BE2C (cell line): Measurements from ENCODE around the gene KIF7.
"Not testable (repeated sequence)": the region's sequence is repeated elsewhere in the genome, so short reads cannot be mapped to it uniquely, and the experiment has no call there.

Source experiments
- DNase-seq: peaks from one replicate; pipeline ENCODE4 v3.0.0-alpha.2; 2020
- H3K27me3 ChIP-seq: fragments of 250-450 bp; sonication (Bioruptor Pico); 2 replicates; pipeline ENCODE4 v1.5.1; 2020; ENCODE audit warnings: mild to moderate bottlenecking
- H3K36me3 ChIP-seq: fragments of 250-450 bp; sonication (Bioruptor Pico); 2 replicates; pipeline ENCODE4 v1.5.1; 2020; ENCODE audit warnings: mild to moderate bottlenecking
- H3K4me1 ChIP-seq: fragments of 250-450 bp; sonication (Bioruptor Pico); 2 replicates; pipeline ENCODE4 v1.5.1; 2020
- H3K4me3 ChIP-seq: 2 replicates; pipeline ENCODE4 v1.5.1; 2011; ENCODE audit warnings: low read depth, low read length
- H3K9me3 ChIP-seq: fragments of 250-450 bp; sonication (Bioruptor Pico); 2 replicates; pipeline ENCODE4 v1.5.1; 2020
- TF ChIP-seq, protein P1 (sequence below): IDR thresholded peaks from 2 replicates; pipeline ENCODE4 v1.5.1; 2012; ENCODE audit warnings: mild to moderate bottlenecking, low read depth, low read length

The KIF7 gene

GRCh38 chr15:89690276-89691218 lies 35.3 kb upstream of the KIF7 start, which contains the start of the genes PEX11A and WDR93:
PEX11A (minus strand) TSS chr15:89690754; CDS start chr15:89690632, 122 bp downstream.
WDR93 (plus strand) TSS chr15:89690811; CDS start chr15:89701747, 10,936 bp downstream.
- Histone ChIP-seq H3K36me3 (no peaks in the 10 kb centered on the region; the same call in 1 of the 2 replicates), H3K4me1 (peaks cover 2% of the 10 kb centered on the region; the same call in 1 of the 2 replicates), H3K4me3 (peak within 1 kb of the TSS; percentile 96), H3K27me3 (peaks cover 8% of the 10 kb centered on the region), H3K9me3 (no peaks in the 10 kb centered on the region)
- peak; percentile 80 for DNase-seq
- TF ChIP-seq, protein P1, sequence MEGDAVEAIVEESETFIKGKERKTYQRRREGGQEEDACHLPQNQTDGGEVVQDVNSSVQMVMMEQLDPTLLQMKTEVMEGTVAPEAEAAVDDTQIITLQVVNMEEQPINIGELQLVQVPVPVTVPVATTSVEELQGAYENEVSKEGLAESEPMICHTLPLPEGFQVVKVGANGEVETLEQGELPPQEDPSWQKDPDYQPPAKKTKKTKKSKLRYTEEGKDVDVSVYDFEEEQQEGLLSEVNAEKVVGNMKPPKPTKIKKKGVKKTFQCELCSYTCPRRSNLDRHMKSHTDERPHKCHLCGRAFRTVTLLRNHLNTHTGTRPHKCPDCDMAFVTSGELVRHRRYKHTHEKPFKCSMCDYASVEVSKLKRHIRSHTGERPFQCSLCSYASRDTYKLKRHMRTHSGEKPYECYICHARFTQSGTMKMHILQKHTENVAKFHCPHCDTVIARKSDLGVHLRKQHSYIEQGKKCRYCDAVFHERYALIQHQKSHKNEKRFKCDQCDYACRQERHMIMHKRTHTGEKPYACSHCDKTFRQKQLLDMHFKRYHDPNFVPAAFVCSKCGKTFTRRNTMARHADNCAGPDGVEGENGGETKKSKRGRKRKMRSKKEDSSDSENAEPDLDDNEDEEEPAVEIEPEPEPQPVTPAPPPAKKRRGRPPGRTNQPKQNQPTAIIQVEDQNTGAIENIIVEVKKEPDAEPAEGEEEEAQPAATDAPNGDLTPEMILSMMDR: no peak

DNA sequence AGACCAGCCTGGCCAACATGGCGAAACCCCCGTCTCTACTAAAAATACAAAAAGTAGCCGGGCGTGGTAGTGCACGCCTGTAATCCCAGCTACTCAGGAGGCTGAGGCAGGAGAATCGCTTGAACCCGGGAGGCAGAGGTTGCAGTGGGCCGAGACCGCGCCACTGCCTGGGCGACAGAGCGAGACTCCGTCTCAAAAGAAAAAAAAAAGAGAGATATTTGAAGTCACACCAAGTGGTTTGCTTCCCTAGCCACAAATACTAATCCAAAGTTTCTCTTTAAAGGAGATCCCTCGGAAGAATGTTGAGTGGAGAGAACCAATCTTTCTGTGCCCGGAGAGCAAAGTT lies 34.6 kb upstream of the KIF7 start:
- not testable (repeated sequence) for DNase-seq
- peak overlapping the region; percentile 96 for H3K4me3 ChIP-seq

DNA sequence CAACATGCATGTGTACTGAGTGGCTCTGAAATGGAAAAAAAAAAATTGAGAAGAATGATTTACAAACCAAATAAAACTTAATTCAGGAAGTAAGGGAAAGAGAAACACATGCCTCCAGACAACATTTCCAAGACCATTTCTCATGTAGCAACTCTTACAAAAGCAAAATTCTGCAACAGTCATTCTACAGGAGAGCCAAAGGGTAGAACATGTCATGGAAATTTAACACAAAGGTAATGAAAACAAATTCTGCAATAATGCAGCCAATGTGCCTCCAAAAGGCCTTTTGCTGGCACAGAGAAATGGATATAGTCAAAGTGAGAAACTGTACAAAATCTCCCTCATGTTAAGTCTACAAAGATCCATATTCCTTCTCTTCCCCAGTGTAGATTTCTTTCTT lies 31.3 kb upstream of the KIF7 start:
- H3K9me3 ChIP-seq: no peaks in the 10 kb centered on the region
- H3K4me1 ChIP-seq: peaks cover 2% of the 10 kb centered on the region; the same call in 1 of the 2 replicates
- no peak for DNase-seq
- H3K36me3 ChIP-seq: no peaks in the 10 kb centered on the region; the same call in 1 of the 2 replicates
- no peaks in the 10 kb centered on the region for H3K27me3 ChIP-seq
- no peak overlapping the region for H3K4me3 ChIP-seq
- TF ChIP-seq, protein P1: no peak

More for the DNA sequence above, 34.6 kb upstream of the KIF7 start:
- not testable (repeated sequence) for H3K36me3 ChIP-seq, H3K9me3 ChIP-seq, H3K27me3 ChIP-seq, H3K4me1 ChIP-seq

GRCh38 chr15:89685995-89686394 lies 30.7 kb upstream of the KIF7 start:
- H3K36me3 ChIP-seq: no peaks in the 10 kb centered on the region; the same call in 1 of the 2 replicates
- H3K4me3 ChIP-seq: no peak overlapping the region
- H3K27me3 ChIP-seq: no peaks in the 10 kb centered on the region
- no peak for DNase-seq
- no peaks in the 10 kb centered on the region for H3K9me3 ChIP-seq
- peaks cover 2% of the 10 kb centered on the region; the same call in 1 of the 2 replicates for H3K4me1 ChIP-seq
- TF ChIP-seq, protein P1: no peak

DNA sequence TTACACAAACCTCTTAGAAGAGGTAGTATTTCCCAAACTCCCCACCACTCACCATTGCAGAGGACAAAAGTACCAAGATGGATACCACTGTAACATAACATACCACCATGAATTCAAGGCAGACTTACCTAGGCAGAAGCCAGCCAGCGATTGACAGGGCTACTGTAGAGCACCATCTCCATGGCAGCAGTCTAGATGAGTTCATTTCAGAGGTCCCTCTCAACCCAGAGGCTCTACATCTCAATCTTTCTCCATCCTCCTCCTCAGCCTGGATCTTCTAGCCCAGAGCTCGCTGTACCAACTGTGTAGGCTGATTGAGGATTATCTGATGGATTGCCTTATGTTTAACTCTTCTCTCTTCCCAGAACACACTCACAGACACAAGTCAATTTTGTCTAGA lies 25.9 kb upstream of the KIF7 start:
- TF ChIP-seq, protein P1: no peak
- Histone ChIP-seq H3K36me3 (no peaks in the 10 kb centered on the region; the same call in 1 of the 2 replicates), H3K9me3 (no peaks in the 10 kb centered on the region), H3K27me3 (no peaks in the 10 kb centered on the region), H3K4me1 (peaks cover 2% of the 10 kb centered on the region; the same call in 1 of the 2 replicates), H3K4me3 (no peak overlapping the region)
- DNase-seq: no peak

- Histone ChIP-seq H3K4me3 (no peak overlapping the region), H3K27me3 (no peaks in the 10 kb centered on the region), H3K36me3 (no peaks in the 10 kb centered on the region), H3K9me3 (no peaks in the 10 kb centered on the region), H3K4me1 (no peaks in the 10 kb centered on the region)
- no peak for DNase-seq
- TF ChIP-seq, protein P1: no peak
Observed at GRCh38 chr15:89680282-89680873, 25.1 kb upstream of the KIF7 start.
